HG02973 (cell line): ENCODE measurements around the gene LRRK2.

Experiments
- ATAC-seq: cut with Tn5 transposase; IDR thresholded peaks from one replicate; pipeline ENCODE4 v1.9.1; 2021; ENCODE audit warnings: moderate library complexity; ENCODE audit not compliant: unreplicated experiment

The LRRK2 gene

DNA sequence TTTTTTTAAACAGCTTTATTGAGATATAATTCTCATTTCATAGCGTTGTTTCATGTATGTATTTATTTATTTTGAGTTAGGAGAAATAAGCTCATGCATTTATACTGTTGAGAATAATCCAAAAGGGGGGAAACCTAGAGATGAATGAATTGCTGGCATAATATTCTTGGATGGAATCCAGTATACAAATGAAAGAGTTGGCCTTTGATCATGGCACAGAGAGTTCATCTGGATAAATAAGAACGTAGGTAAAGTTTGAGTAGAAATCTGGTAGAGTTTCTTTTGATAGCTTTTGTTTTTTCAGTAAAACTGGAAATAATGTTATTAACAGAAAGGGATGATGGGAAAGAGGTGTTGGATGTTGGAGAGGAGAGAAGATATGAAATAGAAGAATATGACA lies 166.2 kb downstream of the LRRK2 start:
- ATAC-seq: no peak

DNA sequence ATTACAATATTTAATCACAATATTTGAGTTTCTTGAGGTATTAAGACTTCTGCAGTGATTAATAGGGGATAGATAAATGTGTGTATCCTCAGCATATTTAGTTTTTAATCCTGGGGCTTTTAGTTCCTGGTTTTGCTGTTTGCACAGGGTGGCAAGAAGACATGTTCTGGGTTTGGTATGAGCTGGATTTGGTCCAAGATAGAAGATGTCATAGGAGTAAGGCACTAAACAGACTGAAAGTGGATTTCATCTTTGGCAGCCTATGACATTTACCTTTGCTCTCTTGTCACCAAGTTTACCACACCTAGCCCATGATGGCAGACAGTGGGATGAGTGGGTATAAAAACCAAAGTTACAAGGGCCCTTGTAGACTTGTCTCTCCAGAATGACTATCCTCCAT lies 168.2 kb downstream of the LRRK2 start:
- no peak for ATAC-seq

DNA sequence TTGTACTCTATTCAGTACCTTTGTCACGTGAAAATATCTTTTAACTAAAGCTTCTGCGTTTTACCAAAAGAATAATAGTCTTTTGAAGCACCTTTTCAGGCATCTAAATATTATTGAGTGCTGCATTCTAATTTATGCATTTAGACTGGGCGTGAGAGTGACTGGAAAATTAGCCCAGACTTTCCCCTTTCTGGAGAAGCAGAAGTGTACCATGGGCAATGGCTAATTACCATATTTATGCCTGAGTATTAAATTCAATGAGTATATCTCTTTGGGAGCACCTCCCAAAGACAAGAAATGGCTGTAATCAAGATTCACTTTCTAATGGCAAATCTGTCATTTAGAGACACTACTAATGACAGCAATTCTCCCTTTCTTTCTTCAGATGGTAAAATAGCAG lies 174.9 kb downstream of the LRRK2 start:
- no peak for ATAC-seq

DNA sequence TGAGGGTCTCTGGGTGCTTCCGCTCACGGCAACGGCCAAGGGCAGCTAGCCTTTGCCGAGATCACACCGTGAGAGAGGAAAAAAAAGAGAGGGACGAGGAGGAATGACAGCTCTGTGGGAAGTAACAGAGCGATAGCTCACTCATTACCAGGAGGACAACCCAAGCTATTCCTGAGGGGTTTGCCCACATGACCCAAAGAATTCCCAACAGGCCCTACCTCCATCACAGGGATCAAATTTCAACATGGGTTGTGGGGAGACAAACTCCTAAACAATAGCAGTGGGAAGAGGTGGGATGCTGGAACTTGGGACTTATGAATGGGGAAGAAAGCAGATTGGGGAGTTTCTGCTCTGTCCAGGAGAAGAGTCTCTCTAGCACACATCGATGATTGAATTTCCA lies 180.6 kb downstream of the LRRK2 start:
- ATAC-seq: no peak
